Trophoblast cell (in vitro differentiated cells and primary cell): Measurements from ENCODE around the gene SLC25A1.
A peak's percentile ranks its signal among the peaks of the same experiment; 100 is the strongest.

Source experiments
- DNase-seq, 2 donors: peaks; one replicate each; pipeline ENCODE4 v3.0.0-alpha.2; 2016
- H2AFZ ChIP-seq: 2 replicates; pipeline ENCODE4 v1.6.1; 2013; ENCODE audit warnings: low read length, moderate library complexity, mild to moderate bottlenecking; ENCODE audit not compliant: insufficient read depth, poor library complexity
- H2AK5ac ChIP-seq: 2 replicates; pipeline ENCODE4 v1.6.1; 2013; ENCODE audit warnings: mild to moderate bottlenecking, low read length
- H2BK120ac ChIP-seq: 2 replicates; pipeline ENCODE4 v1.6.1; 2013; ENCODE audit warnings: low read length, mild to moderate bottlenecking, moderate library complexity; ENCODE audit not compliant: insufficient read depth, poor library complexity
- H2BK12ac ChIP-seq: 2 replicates; pipeline ENCODE4 v1.6.1; 2013; ENCODE audit warnings: mild to moderate bottlenecking, low read length, moderate library complexity
- H2BK5ac ChIP-seq: 2 replicates; pipeline ENCODE4 v1.6.1; 2013; ENCODE audit warnings: low read length, low read depth, moderate library complexity, mild to moderate bottlenecking; ENCODE audit not compliant: poor library complexity
- H3K14ac ChIP-seq: 2 replicates; pipeline ENCODE4 v1.6.1; 2013; ENCODE audit warnings: mild to moderate bottlenecking, low read length
- H3K18ac ChIP-seq: 2 replicates; pipeline ENCODE4 v1.6.1; 2013; ENCODE audit warnings: mild to moderate bottlenecking, low read length
- H3K23ac ChIP-seq: 2 replicates; pipeline ENCODE4 v1.6.1; 2013; ENCODE audit warnings: low read length
- H3K27ac ChIP-seq: 2 replicates; pipeline ENCODE4 v1.5.1; 2013; ENCODE audit warnings: low read depth, mild to moderate bottlenecking, inconsistent platforms, low read length, moderate library complexity
- H3K27me3 ChIP-seq: 2 replicates; pipeline ENCODE4 v1.6.1; 2013; ENCODE audit warnings: inconsistent platforms, mild to moderate bottlenecking, low read length, moderate library complexity; ENCODE audit not compliant: insufficient read depth
- H3K36me3 ChIP-seq, 2 experiments: 1 replicate in 1 of 2; 2 replicates in 1 of 2; pipeline ENCODE4 v1.6.1; 2013; ENCODE audit warnings: low read length in 2 of 2, mild to moderate bottlenecking in 2 of 2, moderate library complexity in 1 of 2; ENCODE audit not compliant: insufficient read depth in 2 of 2, control insufficient read depth in 1 of 2
- H3K4ac ChIP-seq: 2 replicates; pipeline ENCODE4 v1.6.1; 2013; ENCODE audit warnings: low read depth, mild to moderate bottlenecking, low read length, moderate library complexity
- H3K4me1 ChIP-seq, 2 experiments: 1 replicate in 1 of 2; 2 replicates in 1 of 2; pipeline ENCODE4 v1.6.1; 2013; ENCODE audit warnings: low read length in 2 of 2, mild to moderate bottlenecking in 2 of 2, moderate library complexity in 1 of 2; ENCODE audit not compliant: insufficient read depth in 2 of 2, control insufficient read depth in 1 of 2
- H3K4me2 ChIP-seq: 2 replicates; pipeline ENCODE4 v1.6.1; 2013; ENCODE audit warnings: inconsistent platforms, mild to moderate bottlenecking, low read length, moderate library complexity
- H3K4me3 ChIP-seq: 2 replicates; pipeline ENCODE4 v1.5.1; 2013; ENCODE audit warnings: mild to moderate bottlenecking, low read depth, low read length, inconsistent platforms
- H3K79me1 ChIP-seq: one replicate; pipeline ENCODE4 v1.6.1; 2013; ENCODE audit warnings: low read length
- H3K79me2 ChIP-seq: 2 replicates; pipeline ENCODE4 v1.6.1; 2013; ENCODE audit warnings: low read length, mild to moderate bottlenecking; ENCODE audit not compliant: control insufficient read depth, insufficient read depth, poor library complexity
- H3K9ac ChIP-seq: 2 replicates; pipeline ENCODE4 v1.6.1; 2013; ENCODE audit warnings: mild to moderate bottlenecking, low read length
- H3K9me3 ChIP-seq: 2 replicates; pipeline ENCODE4 v1.6.1; 2013; ENCODE audit warnings: low read depth, mild to moderate bottlenecking, control low read depth, inconsistent platforms, low read length; ENCODE audit not compliant: insufficient read depth
- H4K12ac ChIP-seq: 2 replicates; pipeline ENCODE4 v1.6.1; 2013; ENCODE audit warnings: low read depth, mild to moderate bottlenecking, low read length, moderate library complexity
- H4K8ac ChIP-seq: 2 replicates; pipeline ENCODE4 v1.6.1; 2013; ENCODE audit warnings: low read depth, mild to moderate bottlenecking, low read length, moderate library complexity
- H4K91ac ChIP-seq: one replicate; pipeline ENCODE4 v1.6.1; 2013; ENCODE audit warnings: low read depth, mild to moderate bottlenecking, low read length, moderate library complexity
- WGBS: extraction: QIAGEN DNeasy Blood & Tissue Kit; methylation state at CpG from one replicate; pipeline ENCODE4 v1.1.7; 2013; ENCODE audit warnings: missing lambda C conversion rate; ENCODE audit not compliant: insufficient read length, insufficient coverage; ENCODE audit errors: extremely low coverage; 5-methylcytosine and 5-hydroxymethylcytosine counted together

SLC25A1 gene

GRCh38 chr22:19197997-19198865, 19.7 kb upstream of the SLC25A1 start:
- no peak for DNase-seq
- no peak overlapping the region for H3K4me2 ChIP-seq
- H3K9ac ChIP-seq, result no peak overlapping the region
- no peaks in the 10 kb centered on the region for H3K79me1 ChIP-seq
- H3K79me2 ChIP-seq, result no peaks in the 10 kb centered on the region
- H3K9me3 ChIP-seq, result no peaks in the 10 kb centered on the region
- H3K4me3 ChIP-seq, result no peak overlapping the region
- no peak overlapping the region for H2BK120ac ChIP-seq
- no peak overlapping the region for H3K4ac ChIP-seq
- H3K23ac ChIP-seq, result no peak overlapping the region
- H3K14ac ChIP-seq, result no peak overlapping the region
- H2AFZ ChIP-seq, result no peak overlapping the region
- no peak overlapping the region for H2AK5ac ChIP-seq
- no peaks in the 10 kb centered on the region for H3K27me3 ChIP-seq
- H2BK12ac ChIP-seq, result no peak overlapping the region
- WGBS, result no CpG with 5 or more reads among the region's 10 CpGs
- H4K8ac ChIP-seq, result no peak overlapping the region
- H3K27ac ChIP-seq, result no peak overlapping the region
- H4K12ac ChIP-seq, result no peak overlapping the region
- H4K91ac ChIP-seq, result no peak overlapping the region
- peaks cover 7 to 8% of the 10 kb centered on the region in 2 experiments for H3K36me3 ChIP-seq
- no peak overlapping the region for H3K18ac ChIP-seq
- H3K4me1 ChIP-seq, result no peaks in the 10 kb centered on the region
- H2BK5ac ChIP-seq, result no peak overlapping the region

- no peak overlapping the region for H3K9ac ChIP-seq
- no peaks in the 10 kb centered on the region for H3K79me1 ChIP-seq
- H3K23ac ChIP-seq, result no peak overlapping the region
- H2AK5ac ChIP-seq, result no peak overlapping the region
- H4K12ac ChIP-seq, result no peak overlapping the region
- no CpG with 5 or more reads among the region's 11 CpGs for WGBS
- no peak overlapping the region for H3K4ac ChIP-seq
- no peak overlapping the region for H2AFZ ChIP-seq
- no peaks in the 10 kb centered on the region for H3K9me3 ChIP-seq
- no peak for DNase-seq
- no peak overlapping the region for H3K18ac ChIP-seq
- H2BK12ac ChIP-seq, result no peak overlapping the region
- H2BK120ac ChIP-seq, result no peak overlapping the region
- H4K91ac ChIP-seq, result no peak overlapping the region
- no peaks in the 10 kb centered on the region for H3K4me1 ChIP-seq
- no peak overlapping the region for H3K4me2 ChIP-seq
- H4K8ac ChIP-seq, result no peak overlapping the region
- no peaks in the 10 kb centered on the region for H3K79me2 ChIP-seq
- H2BK5ac ChIP-seq, result no peak overlapping the region
- no peak overlapping the region for H3K27ac ChIP-seq
- peaks cover 8 to 10% of the 10 kb centered on the region in 2 experiments for H3K36me3 ChIP-seq
- H3K27me3 ChIP-seq, result no peaks in the 10 kb centered on the region
- no peak overlapping the region for H3K14ac ChIP-seq
- no peak overlapping the region for H3K4me3 ChIP-seq
These were observed 18.5 kb upstream of the SLC25A1 start for GRCh38 chr22:19196841-19197612.

GRCh38 chr22:19195796-19196731, 17.5 kb upstream of the SLC25A1 start:
- H3K79me2 ChIP-seq, result no peaks in the 10 kb centered on the region
- no peak overlapping the region for H4K91ac ChIP-seq
- no peak overlapping the region for H2AK5ac ChIP-seq
- no peaks in the 10 kb centered on the region for H3K4me1 ChIP-seq
- H3K79me1 ChIP-seq, result no peaks in the 10 kb centered on the region
- no peak overlapping the region for H2AFZ ChIP-seq
- H3K14ac ChIP-seq, result no peak overlapping the region
- WGBS, result no CpG with 5 or more reads among the region's 23 CpGs
- H3K23ac ChIP-seq, result no peak overlapping the region
- H4K12ac ChIP-seq, result no peak overlapping the region
- H4K8ac ChIP-seq, result no peak overlapping the region
- no peak overlapping the region for H3K18ac ChIP-seq
- no peaks in the 10 kb centered on the region for H3K9me3 ChIP-seq
- H3K9ac ChIP-seq, result no peak overlapping the region
- peaks cover 6 to 8% of the 10 kb centered on the region in 2 experiments for H3K36me3 ChIP-seq
- H2BK5ac ChIP-seq, result no peak overlapping the region
- DNase-seq, result peak; percentile 88 to 91
- no peak overlapping the region for H2BK120ac ChIP-seq
- no peak overlapping the region for H3K4me3 ChIP-seq
- H3K4me2 ChIP-seq, result no peak overlapping the region
- H3K27ac ChIP-seq, result no peak overlapping the region
- no peak overlapping the region for H2BK12ac ChIP-seq
- H3K4ac ChIP-seq, result no peak overlapping the region
- no peaks in the 10 kb centered on the region for H3K27me3 ChIP-seq
